Prostate gland (tissue), 2 donors: Measurements from ENCODE around the gene ADGRG6.

Experiments used
- POLR2A ChIP-seq: fragments of 450-650 bp; IDR thresholded peaks from one replicate; pipeline ENCODE4 v1.6.1; 2016; ENCODE audit warnings: antibody characterized with exemption, mild to moderate bottlenecking
- POLR2AphosphoS5 ChIP-seq: sonication (generic); formaldehyde crosslinking; IDR thresholded peaks from one replicate; pipeline ENCODE4 v1.6.1; 2017; ENCODE audit warnings: antibody characterized with exemption
- TF ChIP-seq, protein P1 (sequence below), 4 experiments: fragments of 200-600 bp in 2 of 4; fragments of 450-650 bp in 2 of 4; sonication (generic) in 2 of 4; IDR thresholded peaks; 1 replicate in 3 of 4; 2 replicates in 1 of 4; pipeline ENCODE4 v1.5.1; 2016 to 2019; ENCODE audit warnings: antibody characterized with exemption in 4 of 4, mild to moderate bottlenecking in 2 of 4, moderate library complexity in 2 of 4

DNA sequence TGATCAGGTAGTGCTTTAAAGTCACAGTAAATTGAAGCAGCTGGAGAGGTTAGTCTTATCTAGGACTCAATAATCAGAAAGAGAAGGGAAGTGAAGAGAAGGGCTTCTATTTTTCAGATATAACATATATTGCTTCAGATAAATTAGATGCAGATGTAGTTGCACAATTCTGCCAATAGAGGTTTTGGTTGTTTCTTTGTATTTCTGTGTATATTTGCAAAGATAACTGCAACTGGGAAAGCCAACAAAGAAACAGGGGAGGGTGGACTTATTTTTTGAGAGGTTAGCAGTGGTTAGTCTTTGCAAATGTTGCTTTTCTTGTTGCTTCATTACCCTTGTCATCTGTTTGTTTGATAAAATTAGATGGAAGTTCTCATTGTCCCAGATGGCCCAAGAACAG, 106.6 kb downstream of the ADGRG6 start:
- TF ChIP-seq POLR2AphosphoS5: no peak
- TF ChIP-seq, protein P1, sequence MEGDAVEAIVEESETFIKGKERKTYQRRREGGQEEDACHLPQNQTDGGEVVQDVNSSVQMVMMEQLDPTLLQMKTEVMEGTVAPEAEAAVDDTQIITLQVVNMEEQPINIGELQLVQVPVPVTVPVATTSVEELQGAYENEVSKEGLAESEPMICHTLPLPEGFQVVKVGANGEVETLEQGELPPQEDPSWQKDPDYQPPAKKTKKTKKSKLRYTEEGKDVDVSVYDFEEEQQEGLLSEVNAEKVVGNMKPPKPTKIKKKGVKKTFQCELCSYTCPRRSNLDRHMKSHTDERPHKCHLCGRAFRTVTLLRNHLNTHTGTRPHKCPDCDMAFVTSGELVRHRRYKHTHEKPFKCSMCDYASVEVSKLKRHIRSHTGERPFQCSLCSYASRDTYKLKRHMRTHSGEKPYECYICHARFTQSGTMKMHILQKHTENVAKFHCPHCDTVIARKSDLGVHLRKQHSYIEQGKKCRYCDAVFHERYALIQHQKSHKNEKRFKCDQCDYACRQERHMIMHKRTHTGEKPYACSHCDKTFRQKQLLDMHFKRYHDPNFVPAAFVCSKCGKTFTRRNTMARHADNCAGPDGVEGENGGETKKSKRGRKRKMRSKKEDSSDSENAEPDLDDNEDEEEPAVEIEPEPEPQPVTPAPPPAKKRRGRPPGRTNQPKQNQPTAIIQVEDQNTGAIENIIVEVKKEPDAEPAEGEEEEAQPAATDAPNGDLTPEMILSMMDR (IDR thresholded peaks at IDR 0.05): no peak
- TF ChIP-seq POLR2A: no peak
